PC-9 (cell line): ENCODE results near the gene GATAD2A.

Source experiments
- CTCF ChIP-seq: fragments of 200-600 bp; sonication (generic); conservative IDR thresholded peaks from 2 replicates; pipeline ENCODE4 v1.6.1; 2017; ENCODE audit warnings: mixed run types, antibody characterized with exemption, mild to moderate bottlenecking, moderate library complexity
- EZH2 ChIP-seq: fragments of 200-600 bp; sonication (generic); IDR thresholded peaks from 2 replicates; pipeline ENCODE4 v1.8.0; 2017; ENCODE audit warnings: antibody characterized with exemption, low read depth

- no peak for TF ChIP-seq CTCF
- TF ChIP-seq EZH2, result no peak
These were observed 96.8 kb downstream of the GATAD2A start for GRCh38 chr19:19502281-19502680.
